ENCODE measurements around the gene CHI3L2.

- no peak for TF ChIP-seq EZH2 (IDR thresholded peaks at IDR 0.05; ENCODE audit: low read depth)
- TF ChIP-seq, protein P1, sequence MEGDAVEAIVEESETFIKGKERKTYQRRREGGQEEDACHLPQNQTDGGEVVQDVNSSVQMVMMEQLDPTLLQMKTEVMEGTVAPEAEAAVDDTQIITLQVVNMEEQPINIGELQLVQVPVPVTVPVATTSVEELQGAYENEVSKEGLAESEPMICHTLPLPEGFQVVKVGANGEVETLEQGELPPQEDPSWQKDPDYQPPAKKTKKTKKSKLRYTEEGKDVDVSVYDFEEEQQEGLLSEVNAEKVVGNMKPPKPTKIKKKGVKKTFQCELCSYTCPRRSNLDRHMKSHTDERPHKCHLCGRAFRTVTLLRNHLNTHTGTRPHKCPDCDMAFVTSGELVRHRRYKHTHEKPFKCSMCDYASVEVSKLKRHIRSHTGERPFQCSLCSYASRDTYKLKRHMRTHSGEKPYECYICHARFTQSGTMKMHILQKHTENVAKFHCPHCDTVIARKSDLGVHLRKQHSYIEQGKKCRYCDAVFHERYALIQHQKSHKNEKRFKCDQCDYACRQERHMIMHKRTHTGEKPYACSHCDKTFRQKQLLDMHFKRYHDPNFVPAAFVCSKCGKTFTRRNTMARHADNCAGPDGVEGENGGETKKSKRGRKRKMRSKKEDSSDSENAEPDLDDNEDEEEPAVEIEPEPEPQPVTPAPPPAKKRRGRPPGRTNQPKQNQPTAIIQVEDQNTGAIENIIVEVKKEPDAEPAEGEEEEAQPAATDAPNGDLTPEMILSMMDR (conservative IDR thresholded peaks at IDR 0.05), result no peak
Measured at GRCh38 chr1:111269825-111270406, 42.4 kb downstream of the CHI3L2 start.

All from PC-9 (cell line).